ENCODE data around the gene LRRC72.

DNA sequence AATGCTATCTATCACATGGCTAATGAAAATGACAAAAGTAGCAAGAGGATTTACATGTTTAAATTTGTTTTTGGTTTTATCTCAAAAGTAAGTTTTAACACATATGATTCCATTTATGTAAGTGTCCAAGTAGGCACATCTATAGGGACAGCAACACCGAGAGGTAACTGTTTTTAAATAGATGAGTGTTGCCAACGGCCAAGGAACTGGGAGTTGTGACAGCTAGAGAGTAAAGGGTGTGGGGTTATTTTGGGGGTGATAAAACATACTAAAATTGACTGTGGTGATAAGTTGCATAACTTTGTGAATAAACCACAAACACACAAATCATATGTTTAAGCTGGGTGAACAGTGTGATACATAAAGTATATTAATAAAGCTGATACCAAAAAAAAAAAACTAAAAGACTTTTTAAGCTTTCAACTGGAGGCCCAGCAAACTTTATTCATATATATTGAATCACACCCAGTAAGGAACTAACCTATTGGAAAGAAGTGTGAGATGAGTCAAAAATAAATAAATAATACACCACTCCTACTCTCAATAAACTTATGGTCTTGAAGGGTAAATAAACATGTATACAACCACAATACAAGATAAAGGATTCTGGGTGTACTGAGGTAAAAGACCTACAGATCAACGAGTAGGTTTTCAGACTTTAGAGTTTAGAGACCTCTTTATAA, 33.0 kb downstream of the LRRC72 start:
- no peak for TF ChIP-seq WRNIP1 (IDR thresholded peaks at IDR 0.05; ENCODE audit: borderline replicate concordance, low read depth, low read length)
- TF ChIP-seq, protein P1, sequence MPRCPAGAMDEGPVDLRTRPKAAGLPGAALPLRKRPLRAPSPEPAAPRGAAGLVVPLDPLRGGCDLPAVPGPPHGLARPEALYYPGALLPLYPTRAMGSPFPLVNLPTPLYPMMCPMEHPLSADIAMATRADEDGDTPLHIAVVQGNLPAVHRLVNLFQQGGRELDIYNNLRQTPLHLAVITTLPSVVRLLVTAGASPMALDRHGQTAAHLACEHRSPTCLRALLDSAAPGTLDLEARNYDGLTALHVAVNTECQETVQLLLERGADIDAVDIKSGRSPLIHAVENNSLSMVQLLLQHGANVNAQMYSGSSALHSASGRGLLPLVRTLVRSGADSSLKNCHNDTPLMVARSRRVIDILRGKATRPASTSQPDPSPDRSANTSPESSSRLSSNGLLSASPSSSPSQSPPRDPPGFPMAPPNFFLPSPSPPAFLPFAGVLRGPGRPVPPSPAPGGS (IDR thresholded peaks at IDR 0.05; ENCODE audit: borderline replicate concordance, insufficient read depth, low read depth, low read length, poor library complexity, severe bottlenecking) = no peak
- TF ChIP-seq POLR2AphosphoS5 (IDR thresholded peaks at IDR 0.05; ENCODE audit: low read length) = no peak
- no peak for TF ChIP-seq BHLHE40 (IDR thresholded peaks at IDR 0.05; ENCODE audit: borderline replicate concordance in 1 of 2, low read depth in 2 of 2, low read length in 1 of 2)
- TF ChIP-seq HDAC6 (IDR thresholded peaks at IDR 0.05; ENCODE audit: unreplicated experiment) = no peak
- no peak for TF ChIP-seq BCL11A (IDR thresholded peaks at IDR 0.05; ENCODE audit: low read depth, low read length)
- TF ChIP-seq CHD4 (IDR thresholded peaks at IDR 0.05) = no peak
- TF ChIP-seq TAF1 (IDR thresholded peaks at IDR 0.05; ENCODE audit: borderline replicate concordance, low read depth, low read length) = no peak
